Stromal cell of bone marrow (primary cell): Measurements from ENCODE around the gene PANK4.

Source experiments
- DNase-seq: peaks from one replicate; pipeline ENCODE4 v3.0.0-alpha.2; 2012; ENCODE audit warnings: low read depth

PANK4 gene

DNA sequence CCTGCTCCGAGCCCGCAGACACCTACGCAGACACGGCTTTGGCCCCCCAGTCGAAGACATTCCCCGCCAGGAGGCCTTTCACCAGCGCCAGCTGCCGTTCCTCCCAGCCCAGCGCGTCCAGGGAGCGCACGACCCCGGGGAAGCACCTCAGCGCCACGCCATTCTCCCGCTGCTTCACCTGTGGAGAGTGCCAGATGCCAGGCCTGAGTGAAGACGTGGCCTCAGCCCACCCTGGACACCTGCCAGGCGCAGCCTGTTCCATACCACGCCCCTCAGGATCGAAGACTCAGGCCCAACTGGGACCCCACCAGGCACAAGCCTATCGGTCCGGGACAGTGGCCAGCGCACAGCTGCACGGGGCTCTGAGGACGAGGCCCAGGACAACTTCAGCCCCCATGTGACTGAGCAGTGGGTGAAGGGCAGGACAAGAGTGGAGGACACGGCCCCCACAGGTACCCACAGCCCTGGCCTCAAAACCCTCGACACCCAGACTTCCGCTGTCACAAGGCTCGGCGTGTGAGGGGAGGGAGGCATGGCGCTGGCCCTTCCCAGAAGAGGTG is 13.5 kb downstream of the PANK4 start:
- DNase-seq, result no peak

DNA sequence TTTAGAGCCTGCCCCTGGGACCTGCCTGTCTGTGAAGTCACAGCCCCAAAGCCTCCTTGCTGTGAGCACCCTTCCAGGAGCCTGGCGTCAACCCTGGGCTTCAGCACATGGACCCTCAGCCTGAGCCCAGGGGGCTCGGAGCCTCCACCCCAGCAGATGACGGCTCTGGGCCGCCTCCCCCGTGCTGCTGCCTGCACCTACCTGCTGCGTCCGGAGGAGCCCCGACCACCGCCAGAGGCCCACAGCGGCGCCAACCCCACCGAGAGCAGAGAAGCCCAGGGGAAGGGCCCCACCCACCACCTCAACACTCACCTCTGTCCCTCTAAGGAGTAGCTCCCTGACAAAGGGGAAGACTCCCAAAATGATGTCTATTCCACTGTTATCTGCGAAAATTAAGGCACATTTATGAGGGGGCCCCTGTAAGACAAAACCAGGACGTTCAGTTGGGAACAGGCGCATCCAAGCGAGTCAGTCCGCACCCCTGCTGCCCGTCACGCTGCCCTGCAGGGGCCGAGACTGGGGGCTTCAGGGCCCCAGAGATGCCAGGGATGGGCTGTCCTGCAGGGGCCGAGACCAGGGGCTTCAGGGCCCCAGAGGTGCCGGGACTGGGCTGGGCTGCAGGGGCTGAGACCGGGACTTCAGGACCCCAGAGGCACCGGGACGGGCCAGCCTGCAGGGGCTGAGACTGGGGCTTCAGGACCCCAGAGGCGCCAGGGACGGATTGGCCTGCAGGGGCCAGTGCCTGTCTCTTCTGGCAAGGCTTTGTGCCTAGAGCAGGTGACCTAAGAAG is 15.8 kb downstream of the PANK4 start:
- no peak for DNase-seq

DNA sequence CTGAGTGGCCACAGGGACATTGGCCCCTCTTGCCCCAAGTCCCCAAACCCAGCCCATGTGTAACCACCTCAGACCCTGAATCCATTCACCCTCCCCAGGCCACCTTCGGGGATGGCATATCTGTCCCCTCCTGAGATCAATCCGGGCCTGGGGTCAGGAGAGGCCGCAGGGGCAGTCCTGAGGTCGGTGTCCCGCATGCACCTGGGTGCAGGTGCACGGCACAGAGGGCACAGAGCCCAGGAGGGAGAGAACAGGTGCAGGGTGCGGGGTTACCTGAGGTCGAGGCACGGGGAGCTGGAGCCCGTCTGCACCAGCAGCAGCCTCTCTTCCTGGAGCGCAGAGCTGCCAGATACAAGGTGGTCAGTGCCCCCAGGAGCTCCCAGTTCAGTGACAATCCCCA is 16.8 kb downstream of the PANK4 start:
- DNase-seq, result no peak

DNA sequence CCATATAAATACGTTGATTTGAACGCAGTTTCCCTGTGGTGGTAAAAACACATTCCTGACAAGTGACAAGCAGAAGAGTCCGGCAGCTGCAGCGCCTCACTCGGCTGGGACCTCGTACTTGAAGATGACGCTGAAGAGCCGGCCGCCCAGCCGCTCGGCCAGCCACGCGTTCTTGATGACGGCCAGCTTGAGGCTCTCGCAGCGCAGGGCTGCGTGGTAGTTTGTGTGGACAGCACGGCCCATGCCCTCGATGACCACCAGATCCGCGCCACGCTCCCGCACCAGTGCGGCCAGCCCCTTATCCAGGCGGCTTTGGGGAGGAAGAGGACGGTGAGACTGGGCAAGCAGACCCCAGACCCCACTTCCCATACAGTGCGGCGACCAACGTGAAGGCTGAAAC is 17.6 kb downstream of the PANK4 start:
- no peak for DNase-seq

DNA sequence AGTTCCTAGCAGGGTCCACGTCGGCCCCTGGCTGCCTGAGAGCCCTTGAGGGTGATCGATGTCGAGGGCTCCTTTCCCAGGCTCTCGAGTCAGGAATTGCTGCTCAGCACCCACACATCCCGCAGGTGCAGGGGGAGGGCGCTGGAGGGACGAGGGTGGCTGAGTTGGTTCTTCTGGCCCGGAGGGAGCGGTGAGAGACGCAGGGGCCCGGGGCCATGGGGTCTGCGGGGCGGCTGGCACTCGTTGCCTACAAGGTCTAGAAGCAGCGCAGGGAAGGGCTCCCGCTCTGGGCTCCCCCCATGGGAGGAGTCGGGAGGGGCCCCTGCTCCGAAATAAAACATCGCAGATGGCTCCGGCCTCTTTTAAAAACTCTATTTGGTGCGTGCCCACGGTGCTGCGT is 18.2 kb downstream of the PANK4 start:
- DNase-seq, result no peak

DNA sequence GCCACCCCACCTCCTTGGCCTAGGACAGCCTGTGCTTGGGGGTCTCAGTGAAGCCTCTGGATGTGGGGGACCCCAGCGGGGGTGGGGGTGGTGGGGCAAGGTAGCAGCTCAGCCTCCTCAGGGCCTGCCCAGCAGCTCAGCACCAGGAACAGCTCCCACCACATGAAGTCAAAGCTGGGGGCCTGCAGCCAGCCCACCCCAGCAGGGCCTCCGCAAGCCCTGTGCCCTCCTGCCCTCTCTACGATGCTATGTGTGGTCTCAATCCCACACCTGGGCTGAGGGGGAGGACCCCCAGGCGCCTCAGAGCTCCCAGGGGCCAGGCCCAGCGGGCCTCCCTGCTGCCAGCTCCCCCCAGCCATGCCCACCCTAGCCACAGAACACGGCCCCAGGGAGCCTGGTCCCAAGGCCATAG is 18.6 kb downstream of the PANK4 start:
- no peak for DNase-seq

DNA sequence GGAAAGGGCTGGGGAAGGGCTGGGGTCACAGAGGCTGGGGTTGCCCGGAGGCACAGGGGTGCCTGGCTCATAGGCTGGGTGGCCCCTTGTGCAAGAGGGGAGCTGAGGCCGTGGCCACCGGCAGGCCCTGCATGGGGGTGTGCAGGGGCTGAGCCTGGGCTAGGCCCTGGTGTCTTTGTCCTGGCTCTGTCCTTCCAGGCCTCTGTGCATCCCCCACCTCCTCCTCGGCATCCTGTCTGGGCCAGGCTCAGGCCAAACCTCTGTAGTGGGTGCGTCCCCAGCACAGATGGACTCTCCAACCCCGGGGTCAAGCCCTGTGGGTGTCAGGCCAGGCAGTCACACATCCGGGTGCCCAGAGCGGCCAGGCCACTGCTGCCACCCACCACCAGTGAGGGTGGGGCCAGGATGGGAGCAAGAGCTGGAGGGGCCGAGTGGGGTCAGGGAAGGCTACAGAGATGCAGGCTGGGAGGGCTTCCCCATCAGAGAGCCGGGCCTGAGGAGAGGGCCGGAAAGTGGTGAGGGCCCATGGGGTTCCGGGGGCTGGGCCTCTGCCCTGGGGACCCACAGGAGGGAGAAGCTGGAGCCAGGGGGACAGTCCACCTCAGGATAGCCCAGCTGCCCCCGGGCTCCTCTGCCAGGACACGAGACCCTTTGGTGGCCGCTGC is 19.4 kb downstream of the PANK4 start:
- DNase-seq, result no peak

DNA sequence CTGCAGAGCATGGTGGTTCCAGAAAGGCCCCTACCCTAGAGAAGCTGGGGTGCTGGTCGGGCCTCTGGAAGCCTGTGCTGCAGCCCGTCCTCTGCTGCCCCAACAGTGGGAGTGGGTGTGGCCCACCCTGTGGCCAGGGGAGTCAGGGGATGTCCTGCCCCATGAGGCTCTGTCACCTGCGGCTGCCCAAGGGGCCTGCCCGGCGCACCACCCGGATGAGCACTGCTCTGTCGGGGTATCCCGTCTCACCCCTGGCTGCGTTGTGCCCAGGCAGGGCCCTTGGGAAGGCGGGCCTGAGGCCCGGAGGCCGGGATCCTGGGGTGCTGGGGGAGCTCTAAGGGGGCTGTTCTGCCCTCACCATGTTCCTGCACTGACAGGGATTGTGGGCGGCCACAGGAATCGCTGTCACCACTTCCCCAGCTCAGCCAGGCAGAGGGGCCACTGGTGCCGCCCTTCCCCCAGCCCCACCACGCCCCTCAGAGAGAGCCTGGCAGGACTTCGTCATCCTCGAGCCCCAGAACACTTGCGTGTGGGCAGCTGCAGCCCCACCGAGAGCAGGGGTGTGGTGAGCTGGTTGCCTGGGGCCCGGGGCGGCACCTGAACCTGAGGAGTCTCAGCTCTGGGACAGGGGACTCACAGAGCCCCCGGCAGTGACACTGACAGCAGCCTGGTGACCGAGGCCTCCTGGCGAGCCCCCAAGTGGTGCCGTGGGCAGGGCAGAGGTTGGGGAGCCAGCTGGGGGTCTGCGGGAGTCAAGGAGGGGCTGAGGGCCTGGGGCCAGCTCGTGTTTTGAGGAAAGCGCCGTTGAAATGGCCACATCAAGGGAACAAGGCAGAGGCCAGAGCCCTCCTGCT is 20.2 kb downstream of the PANK4 start:
- DNase-seq, result no peak

DNA sequence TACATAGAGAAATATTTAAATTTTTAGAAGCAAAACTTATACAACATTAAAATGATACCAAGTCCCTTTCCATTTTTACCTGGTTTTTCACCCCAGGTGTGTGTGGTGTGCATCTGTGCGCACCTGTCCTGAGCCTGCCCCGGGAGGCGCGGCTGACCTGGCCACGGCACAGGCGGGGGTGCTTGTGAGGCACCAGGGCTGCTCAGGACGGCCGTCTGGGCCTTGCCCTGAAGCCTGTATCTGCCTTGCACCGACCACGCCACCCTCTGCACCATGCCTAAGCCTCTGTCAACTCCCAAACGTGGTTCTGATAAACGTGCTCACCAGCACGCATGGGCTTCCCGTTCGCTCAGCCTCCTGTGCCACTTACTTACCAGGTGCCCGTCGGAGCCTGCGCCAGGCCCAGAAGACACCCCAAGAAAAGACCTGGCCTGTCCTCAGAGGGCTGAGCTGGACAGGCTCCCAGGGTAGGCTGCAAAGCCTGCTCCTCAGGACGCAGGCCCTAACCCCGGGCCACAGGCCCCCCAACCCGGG is 20.9 kb downstream of the PANK4 start:
- no peak for DNase-seq

DNA sequence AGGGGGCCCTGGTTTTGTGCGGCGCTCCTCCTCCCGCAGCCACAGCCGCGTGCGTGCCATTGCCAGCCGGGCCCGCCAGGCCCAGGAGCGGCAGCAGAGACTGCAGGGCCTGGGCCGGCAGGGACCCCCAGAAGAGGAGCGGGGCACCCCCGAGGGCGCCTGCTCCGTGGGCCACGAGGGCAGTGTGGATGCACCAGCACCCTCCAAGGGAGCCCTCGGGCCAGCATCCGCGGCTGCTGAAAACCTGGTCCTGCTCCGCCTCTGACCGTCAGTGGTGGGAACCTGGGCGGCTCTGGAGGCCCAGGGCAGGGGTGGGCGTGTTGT is 21.5 kb downstream of the PANK4 start:
- DNase-seq, result no peak

DNA sequence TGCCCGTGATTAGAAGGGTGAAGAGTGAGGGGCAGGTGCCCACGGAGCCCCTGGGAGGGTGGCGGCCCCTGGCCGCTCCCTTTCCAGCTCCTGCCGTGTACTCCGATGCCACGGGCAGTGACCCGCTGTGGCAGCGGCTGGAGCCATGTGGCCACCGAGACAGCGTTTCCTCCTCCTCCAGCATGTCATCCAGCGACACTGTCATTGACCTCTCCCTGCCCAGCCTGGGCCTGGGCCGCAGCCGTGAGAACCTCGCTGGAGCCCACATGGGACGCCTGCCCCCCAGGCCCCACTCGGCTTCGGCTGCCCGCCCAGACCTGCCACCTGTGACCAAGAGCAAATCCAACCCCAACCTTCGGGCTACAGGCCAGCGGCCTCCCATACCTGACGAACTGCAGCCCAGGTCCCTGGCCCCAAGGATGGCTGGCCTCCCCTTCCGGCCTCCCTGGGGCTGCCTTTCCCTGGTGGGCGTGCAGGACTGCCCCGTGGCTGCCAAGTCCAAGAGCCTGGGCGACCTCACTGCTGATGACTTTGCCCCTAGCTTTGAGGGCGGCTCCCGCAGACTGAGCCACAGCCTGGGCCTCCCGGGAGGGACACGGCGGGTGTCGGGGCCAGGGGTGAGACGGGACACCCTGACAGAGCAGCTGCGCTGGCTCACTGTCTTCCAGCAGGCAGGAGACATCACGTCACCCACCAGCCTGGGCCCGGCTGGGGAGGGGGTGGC is 22.0 kb downstream of the PANK4 start:
- no peak for DNase-seq

DNA sequence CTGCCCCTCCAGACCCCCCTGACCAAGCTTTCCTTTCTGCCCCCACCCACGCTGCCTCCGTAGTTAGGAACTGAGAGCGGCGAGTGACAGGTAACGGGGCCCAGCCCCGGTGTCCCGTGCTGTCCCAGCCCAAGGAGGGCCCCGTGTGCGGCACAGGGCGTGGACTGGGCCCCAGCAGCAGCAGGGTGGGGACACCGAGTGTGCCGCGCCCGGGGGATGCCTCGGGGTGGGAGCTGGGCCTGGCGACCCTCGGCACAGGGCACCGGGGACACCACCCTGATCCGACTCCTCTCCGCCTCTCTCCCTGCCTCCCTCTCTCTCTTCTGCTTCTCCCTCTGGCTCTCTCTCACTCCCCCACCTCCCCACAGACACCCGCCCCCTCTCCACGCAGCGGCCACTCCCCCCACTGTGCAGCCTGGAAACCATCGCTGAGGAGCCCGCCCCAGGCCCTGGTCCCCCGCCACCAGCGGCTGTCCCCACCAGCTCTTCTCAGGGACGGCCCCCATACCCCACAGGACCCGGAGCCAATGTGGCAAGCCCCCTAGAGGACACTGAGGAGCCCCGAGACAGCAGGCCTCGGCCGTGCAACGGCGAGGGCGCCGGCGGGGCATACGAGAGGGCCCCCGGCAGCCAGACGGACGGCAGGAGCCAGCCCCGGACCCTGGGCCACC is 22.7 kb downstream of the PANK4 start:
- no peak for DNase-seq

DNA sequence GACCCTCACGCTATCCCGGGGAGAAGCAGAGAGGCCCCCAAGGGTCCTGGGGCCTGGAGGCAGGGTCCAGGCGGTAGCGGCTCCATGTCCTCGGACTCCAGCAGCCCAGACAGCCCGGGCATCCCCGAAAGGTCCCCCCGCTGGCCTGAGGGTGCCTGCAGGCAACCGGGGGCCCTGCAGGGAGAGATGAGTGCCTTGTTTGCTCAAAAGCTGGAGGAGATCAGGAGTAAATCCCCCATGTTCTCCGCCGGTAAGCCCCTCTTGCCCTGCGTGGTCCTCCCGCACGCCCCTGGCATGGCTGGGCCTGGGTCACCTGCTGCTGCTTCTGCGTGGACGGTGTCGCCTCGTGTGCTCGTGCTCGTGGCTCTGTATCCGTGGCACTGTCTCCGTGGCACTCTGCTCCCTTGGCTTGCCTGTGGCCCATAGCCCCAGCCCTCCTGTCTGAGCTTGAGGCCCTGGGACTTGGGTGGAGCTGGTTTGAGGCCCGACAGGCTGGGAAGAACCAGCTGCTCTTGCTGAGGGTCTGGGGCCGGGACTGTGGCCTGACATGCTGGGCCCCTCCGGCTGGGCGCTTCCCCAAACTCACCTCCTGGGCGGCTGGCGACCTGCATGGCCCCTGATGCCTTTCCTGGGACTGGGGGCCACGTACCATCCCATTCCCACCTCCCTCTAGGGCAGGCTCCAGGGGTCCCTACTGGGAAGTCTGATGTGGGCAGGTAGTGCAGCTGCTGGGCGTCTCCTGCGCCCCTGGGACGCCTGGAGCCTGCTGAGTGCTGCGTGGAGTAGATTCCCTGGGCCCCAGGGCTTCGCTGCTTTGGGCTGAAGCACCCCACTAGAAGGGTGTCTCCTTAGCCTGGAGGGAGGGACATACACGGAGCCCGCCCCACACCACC is 23.5 kb downstream of the PANK4 start:
- DNase-seq, result no peak

DNA sequence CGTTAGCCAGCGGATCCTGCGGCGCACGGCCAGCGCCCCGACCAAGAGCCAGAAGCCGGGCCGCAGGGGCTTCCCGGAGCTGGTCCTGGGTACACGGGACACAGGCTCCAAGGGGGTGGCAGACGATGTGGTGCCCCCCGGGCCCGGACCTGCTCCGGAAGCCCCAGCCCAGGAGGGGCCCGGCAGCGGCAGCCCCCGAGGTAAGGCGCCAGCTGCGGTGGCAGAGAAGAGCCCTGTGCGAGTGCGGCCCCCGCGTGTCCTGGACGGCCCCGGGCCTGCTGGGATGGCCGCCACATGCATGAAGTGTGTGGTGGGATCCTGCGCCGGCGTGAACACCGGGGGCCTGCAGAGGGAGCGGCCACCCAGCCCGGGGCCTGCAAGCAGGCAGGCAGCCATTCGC is 24.2 kb downstream of the PANK4 start:
- no peak for DNase-seq

DNA sequence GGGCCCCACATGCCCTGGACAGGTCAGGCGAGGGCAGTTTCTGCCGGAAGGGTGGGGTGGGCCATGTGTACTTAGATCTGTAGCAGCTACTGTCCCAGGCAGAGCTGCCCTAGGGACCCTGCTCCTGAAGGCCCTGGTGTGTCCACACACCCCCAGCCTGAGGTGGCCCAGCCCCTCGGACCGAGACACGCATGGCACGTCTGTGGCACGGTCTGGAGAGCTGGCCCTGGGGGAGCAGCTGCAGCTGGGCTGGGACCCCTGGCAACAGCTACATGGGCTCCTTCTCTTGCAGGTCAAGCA is 24.6 kb downstream of the PANK4 start:
- no peak for DNase-seq

DNA sequence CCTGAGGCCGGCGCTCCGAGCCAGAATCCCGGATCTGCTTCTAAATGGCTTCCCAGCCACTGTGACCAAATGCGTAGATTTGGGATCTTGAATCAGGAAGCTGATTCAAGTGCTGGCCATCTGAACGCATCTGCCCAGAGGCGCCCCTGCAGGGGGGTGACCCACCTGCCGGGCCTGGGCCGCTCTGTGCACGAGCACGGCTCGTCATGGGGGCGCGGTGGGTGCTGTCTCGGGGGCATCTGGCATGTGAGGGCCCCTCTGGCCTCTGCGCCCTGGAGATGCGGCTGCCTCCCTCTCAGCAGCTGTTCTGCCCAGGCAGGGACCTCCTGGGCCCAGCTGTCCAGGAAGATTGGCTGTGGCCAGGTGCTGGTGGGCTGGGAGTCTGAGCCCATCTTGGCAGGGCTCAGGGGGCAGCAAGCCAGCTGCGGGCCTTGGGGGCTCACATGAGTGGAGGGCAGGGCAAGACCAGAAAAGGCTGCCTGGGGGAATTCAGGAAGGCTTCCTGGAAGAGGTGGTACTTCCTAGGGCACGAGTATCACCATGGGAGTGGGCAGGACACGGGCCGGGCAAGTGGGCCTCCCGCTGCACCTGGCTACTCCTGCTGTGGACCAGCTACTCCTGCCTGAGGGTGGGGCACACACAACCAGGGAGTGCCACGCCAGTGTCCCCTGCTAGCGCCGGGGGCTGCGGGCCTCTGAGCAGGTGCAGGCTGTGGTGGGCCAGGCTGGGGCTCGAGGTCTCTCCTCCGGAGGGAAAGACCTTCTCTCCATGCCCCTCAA is 25.2 kb downstream of the PANK4 start:
- no peak for DNase-seq

DNA sequence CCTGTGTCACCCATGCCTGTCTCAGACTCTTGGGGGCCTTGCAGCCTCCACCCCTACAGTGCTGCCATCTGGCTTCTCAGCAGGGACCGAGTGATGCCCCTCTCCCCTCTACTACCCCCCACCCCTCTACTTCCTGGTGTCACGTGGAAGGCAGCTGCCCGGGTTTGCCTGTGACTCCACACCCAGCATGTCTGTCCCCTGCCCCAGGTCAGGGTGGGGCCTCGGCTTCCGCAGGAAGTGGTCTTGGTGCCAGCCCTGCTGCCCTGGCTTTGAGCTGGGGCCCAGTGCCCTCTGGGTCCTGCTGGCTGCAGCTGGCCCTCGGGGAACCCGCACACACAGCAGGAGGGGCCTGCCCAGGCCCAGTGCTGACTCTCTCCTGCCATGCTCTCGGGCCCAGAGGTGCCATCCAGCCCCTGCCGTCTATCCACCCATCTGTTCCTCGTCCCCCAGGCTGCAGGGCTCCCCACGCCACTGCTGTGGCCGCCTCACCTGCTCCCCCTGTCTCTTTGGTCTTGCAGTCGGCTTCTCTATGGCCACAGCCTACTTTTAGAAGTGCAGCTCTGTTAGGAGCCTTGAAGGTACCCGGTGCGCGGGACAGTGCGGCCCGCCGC is 26.3 kb downstream of the PANK4 start:
- no peak for DNase-seq

DNA sequence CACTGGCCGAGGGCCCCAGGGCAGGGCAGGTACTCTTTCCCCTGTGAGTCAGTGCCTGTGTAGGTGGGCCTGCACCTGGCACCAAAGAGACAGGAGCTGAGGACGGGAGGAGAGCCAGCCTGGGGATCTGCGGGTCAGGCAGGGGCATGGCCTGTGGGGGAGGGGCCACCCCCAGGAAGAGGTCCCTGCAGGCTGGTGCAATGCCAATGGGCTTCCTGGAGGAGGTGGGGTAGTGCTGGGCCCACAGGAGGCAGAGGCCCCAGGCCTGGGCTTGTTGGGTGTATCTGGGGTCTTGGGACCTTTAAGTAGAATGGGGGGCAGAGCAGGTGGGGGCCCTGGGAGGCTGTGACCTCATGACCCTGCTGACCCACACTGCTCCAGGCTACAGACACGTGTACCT is 27.1 kb downstream of the PANK4 start:
- DNase-seq, result no peak

DNA sequence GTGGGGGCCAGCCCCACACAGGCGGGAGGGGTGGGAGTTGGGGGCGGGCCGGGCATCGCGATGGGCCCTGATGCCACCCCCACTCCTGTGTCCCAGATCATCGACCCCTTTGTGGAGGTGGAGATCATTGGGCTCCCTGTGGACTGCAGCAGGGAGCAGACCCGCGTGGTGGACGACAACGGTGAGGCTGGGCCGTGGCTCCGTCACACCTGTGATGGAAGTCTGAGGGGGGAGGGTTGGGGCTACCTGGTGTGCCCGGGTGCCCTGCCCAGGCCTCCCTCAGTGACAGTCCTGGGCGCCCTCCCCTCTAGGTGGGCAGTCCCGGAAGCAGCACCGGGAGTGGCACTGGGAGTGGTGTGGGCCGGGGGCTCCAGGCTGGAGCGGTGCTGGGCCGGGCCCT is 27.7 kb downstream of the PANK4 start:
- no peak for DNase-seq
